GM12878 (cell line): ENCODE results near the gene LRRC61.

Experiments used
- SMAD1 ChIP-seq: fragments of 450-650 bp; IDR thresholded peaks from 2 replicates; pipeline ENCODE4 v1.6.1; 2018; ENCODE audit warnings: mild to moderate bottlenecking, low read depth; ENCODE audit not compliant: partially characterized antibody
- SP1 ChIP-seq: IDR thresholded peaks from one replicate; pipeline ENCODE4 v1.6.1; 2011; ENCODE audit warnings: low read depth, low read length

DNA sequence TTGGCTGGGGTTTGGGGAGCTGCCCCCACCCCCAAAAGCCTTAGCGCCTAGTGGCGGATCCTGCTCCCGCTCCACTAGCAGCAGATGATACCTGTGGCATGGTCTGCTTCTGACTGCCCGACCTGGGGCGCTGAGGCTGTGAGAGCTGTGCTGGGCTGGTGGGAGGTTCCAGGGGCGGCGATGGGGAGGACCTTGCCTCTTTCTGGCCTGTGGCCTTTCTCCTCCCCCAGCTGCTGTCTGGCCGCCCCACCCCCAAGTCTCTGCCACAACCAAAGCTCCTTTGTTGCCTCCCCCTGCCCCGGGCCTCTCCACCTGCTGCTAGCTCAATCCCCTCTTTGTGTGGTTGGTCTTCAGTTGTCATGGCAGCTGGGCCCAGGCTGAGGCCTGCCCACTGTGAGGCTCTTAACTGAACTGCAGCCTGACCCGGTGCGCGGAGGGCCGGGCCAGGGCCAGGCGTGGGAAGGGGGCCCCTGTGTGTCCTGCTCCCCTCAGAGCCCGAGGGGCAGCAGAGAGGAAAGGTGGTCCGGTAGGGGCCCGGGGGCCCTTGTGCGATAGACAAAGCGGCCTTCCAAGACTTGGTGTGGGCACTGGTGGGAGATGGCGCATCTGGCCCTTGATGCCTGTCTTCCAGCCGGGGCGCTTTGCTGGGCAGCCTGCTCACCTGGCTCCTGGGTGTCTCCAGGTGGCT lies 60.7 kb downstream of the LRRC61 start:
- TF ChIP-seq SP1 (no peak), SMAD1 (no peak)
